Gastroesophageal sphincter (tissue), 4 donors: ENCODE data around the gene CIRBP. TPM values are rescaled to one million over a fixed set of nuclear protein-coding genes. Genes with fewer than 3 reads are reported as not detected.

Experiments
- ATAC-seq: fragments of 150-250 bp; one replicate; pipeline ENCODE4 v1.9.1; 2016; ENCODE audit warnings: mild to moderate bottlenecking, moderate library complexity
- H3K27ac ChIP-seq, 4 donors: fragments of 200-600 bp; sonication (generic) in 3 of 4; 1 replicate in 3 of 4; 2 replicates in 1 of 4; pipeline ENCODE4 v1.5.1; 2016 to 2019
- H3K27me3 ChIP-seq: fragments of 200-600 bp; sonication (generic); one replicate; pipeline ENCODE4 v1.5.1; 2019
- H3K36me3 ChIP-seq, 2 donors: fragments of 200-600 bp; sonication (generic); one replicate each; pipeline ENCODE4 v1.5.1; 2019; ENCODE audit warnings: control low read depth in 1 of 2
- H3K4me1 ChIP-seq, 3 donors: fragments of 200-600 bp; sonication (generic); 1 replicate in 2 of 3; 2 replicates in 1 of 3; pipeline ENCODE4 v1.5.1; 2016 to 2019; ENCODE audit warnings: control low read depth in 2 of 3
- H3K4me3 ChIP-seq, 2 donors: fragments of 200-600 bp; sonication (generic); one replicate each; pipeline ENCODE4 v1.5.1; 2019; ENCODE audit warnings: mild to moderate bottlenecking in 1 of 2, moderate library complexity in 1 of 2
- H3K9me3 ChIP-seq, 3 donors: fragments of 200-600 bp; sonication (generic); one replicate each; pipeline ENCODE4 v1.5.1; 2017 to 2019; ENCODE audit warnings: control low read depth in 2 of 3
- EP300 ChIP-seq: sonication (generic); formaldehyde crosslinking; IDR thresholded peaks from one replicate; pipeline ENCODE4 v1.6.1; 2017; ENCODE audit warnings: antibody characterized with exemption, mild to moderate bottlenecking
- POLR2A ChIP-seq, 2 donors: fragments of 450-650 bp; IDR thresholded peaks; one replicate each; pipeline ENCODE4 v1.6.1; 2017; ENCODE audit warnings: antibody characterized with exemption in 2 of 2, mild to moderate bottlenecking in 2 of 2, moderate library complexity in 1 of 2
- POLR2AphosphoS5 ChIP-seq: sonication (generic); formaldehyde crosslinking; IDR thresholded peaks from one replicate; pipeline ENCODE4 v1.6.1; 2017; ENCODE audit warnings: antibody characterized with exemption
- WGBS, 2 donors: methylation state at CpG; one replicate each; pipeline ENCODE4 v1.1.5; 2018; ENCODE audit warnings: low coverage in 1 of 2; 5-methylcytosine and 5-hydroxymethylcytosine counted together
- total RNA-seq, 4 donors: library from RNA; depleted of rRNA; stranded (reverse); fragments of >200 nt; gene quantifications; one replicate each; pipeline ENCODE4 v1.1.0, GENCODE V29; 2016
- TF ChIP-seq, protein P1 (sequence below), 4 experiments: fragments of 200-600 bp in 2 of 4; fragments of 450-650 bp in 2 of 4; sonication (generic) in 1 of 4; IDR thresholded peaks; one replicate each; pipeline ENCODE4 v1.5.1; 2017 to 2019; ENCODE audit warnings: antibody characterized with exemption in 4 of 4, mild to moderate bottlenecking in 2 of 4, moderate library complexity in 2 of 4

The CIRBP gene
- 100 to 1,000 TPM; 350 to 708 (median 559) TPM for total RNA-seq

DNA sequence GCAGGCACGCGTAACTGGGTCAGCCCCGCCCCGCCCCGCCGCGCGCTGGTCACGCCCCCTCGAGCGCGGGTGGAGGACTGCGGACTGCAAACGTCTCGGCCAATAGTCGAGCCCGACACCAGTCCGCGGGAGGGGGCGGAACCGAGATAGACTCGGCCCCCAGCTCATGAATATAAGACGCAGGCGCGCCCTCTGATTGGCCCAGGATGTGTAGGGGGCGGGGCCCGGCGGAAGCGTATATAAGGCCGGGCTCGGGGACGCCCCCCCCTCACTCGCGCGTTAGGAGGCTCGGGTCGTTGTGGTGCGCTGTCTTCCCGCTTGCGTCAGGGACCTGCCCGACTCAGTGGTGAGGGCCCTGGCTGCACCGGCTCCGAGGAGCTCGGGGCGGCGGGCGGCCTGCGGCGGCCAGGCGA lies at the start of gene CIRBP:
Gene CIRBP (plus strand): TSS at position 268 of the 413 bp plus-strand sequence. CDS start 1,602 bp downstream, outside the sequence.
- no peaks in the 10 kb centered on the region for H3K9me3 ChIP-seq
- H3K4me1 ChIP-seq: peaks cover 0 to 89% (median 75%) of the 10 kb centered on the region in 3 donors
- no CpG with 5 or more reads among the region's 50 CpGs for WGBS, 2 donors
- no peaks in the 10 kb centered on the region for H3K27me3 ChIP-seq
- peaks cover 0 to 33% of the 10 kb centered on the region in 2 donors for H3K36me3 ChIP-seq
- peak within 1 kb of the TSS; percentile 77 to 100 (median 99) for H3K27ac ChIP-seq
- peak within 1 kb of the TSS; percentile 55 to 96 for H3K4me3 ChIP-seq
- TF ChIP-seq POLR2AphosphoS5: peak; percentile 100
- TF ChIP-seq, protein P1, sequence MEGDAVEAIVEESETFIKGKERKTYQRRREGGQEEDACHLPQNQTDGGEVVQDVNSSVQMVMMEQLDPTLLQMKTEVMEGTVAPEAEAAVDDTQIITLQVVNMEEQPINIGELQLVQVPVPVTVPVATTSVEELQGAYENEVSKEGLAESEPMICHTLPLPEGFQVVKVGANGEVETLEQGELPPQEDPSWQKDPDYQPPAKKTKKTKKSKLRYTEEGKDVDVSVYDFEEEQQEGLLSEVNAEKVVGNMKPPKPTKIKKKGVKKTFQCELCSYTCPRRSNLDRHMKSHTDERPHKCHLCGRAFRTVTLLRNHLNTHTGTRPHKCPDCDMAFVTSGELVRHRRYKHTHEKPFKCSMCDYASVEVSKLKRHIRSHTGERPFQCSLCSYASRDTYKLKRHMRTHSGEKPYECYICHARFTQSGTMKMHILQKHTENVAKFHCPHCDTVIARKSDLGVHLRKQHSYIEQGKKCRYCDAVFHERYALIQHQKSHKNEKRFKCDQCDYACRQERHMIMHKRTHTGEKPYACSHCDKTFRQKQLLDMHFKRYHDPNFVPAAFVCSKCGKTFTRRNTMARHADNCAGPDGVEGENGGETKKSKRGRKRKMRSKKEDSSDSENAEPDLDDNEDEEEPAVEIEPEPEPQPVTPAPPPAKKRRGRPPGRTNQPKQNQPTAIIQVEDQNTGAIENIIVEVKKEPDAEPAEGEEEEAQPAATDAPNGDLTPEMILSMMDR (IDR thresholded peaks at IDR 0.05): peak in 2 of 4 experiments; percentile 14 to 22
- TF ChIP-seq EP300: no peak
- peak; percentile 100 for TF ChIP-seq POLR2A (IDR thresholded peaks at IDR 0.05)
- ATAC-seq: peak; percentile 88

DNA sequence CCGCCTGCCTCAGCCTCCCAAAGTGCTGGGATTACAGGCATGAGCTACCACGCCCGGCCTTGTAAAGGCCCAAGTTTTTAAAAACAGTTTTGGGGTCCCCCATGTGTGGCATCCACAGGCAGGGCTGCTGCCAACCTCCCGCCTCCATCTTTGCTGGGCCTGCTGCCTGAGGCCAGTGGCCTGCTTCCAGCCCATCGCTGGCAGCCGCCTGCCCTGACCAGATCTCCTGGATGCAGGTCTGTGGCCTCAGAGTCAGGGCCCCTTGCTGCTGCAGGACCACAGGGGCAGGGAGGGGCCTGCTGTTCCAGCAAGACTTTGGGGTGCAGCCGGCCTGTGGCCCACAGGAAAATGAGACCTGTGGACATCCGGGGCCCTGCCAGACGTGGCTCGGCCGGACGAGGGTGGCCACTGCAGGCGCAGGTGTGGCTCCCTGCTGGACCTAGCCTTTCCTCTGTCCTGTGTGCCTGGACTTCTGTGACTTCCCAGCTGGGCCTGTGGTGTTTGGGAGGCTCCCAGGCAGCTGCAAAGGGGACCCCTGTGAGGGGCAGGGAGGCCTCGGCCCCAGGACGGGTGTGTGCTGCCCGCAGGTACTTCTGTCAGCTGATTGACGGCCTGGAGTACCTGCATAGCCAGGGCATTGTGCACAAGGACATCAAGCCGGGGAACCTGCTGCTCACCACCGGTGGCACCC lies 49.2 kb upstream of the CIRBP start:
- Histone ChIP-seq H3K4me1 (peaks cover 0 to 88% (median 41%) of the 10 kb centered on the region in 3 donors), H3K4me3 (no peak overlapping the region), H3K9me3 (no peaks in the 10 kb centered on the region), H3K36me3 (peaks cover 0 to 53% of the 10 kb centered on the region in 2 donors), H3K27ac (peak overlapping the region in 2 of 4 donors; percentile 58 to 87), H3K27me3 (no peaks in the 10 kb centered on the region)
- ATAC-seq: no peak
- WGBS, 2 donors: 79 to 100% methylated on average over 3 of the region's 19 CpGs
- TF ChIP-seq, protein P1 (IDR thresholded peaks at IDR 0.05): no peak
- TF ChIP-seq POLR2A (IDR thresholded peaks at IDR 0.05) (no peak), EP300 (no peak), POLR2AphosphoS5 (no peak)

DNA sequence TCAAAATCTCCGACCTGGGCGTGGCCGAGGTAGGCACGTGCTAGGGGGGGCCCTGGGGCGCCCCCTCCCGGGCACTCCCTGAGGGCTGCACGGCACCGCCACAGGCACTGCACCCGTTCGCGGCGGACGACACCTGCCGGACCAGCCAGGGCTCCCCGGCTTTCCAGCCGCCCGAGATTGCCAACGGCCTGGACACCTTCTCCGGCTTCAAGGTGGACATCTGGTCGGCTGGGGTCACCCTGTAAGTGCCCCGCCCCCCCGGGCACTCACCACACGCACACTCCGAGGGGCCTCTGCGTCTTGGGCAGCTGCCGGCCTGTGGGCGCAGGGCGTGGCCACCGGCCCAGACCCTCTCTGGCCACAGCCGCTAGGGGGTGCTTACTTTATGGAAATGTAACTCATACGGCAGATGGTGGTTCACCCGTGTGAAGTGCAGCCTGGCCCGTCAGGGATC lies 48.6 kb upstream of the CIRBP start:
- no peak overlapping the region for H3K4me3 ChIP-seq
- peaks cover 0 to 59% of the 10 kb centered on the region in 2 donors for H3K36me3 ChIP-seq
- no CpG with 5 or more reads among the region's 33 CpGs for WGBS, 2 donors
- H3K4me1 ChIP-seq: peaks cover 0 to 83% (median 35%) of the 10 kb centered on the region in 3 donors
- no peaks in the 10 kb centered on the region for H3K9me3 ChIP-seq
- no peaks in the 10 kb centered on the region for H3K27me3 ChIP-seq
- no peak for ATAC-seq
- TF ChIP-seq POLR2AphosphoS5: no peak
- TF ChIP-seq, protein P1 (IDR thresholded peaks at IDR 0.05): no peak
- no peak for TF ChIP-seq EP300
- TF ChIP-seq POLR2A (IDR thresholded peaks at IDR 0.05): no peak
- H3K27ac ChIP-seq: peak overlapping the region in 1 of 4 donors; percentile 58

DNA sequence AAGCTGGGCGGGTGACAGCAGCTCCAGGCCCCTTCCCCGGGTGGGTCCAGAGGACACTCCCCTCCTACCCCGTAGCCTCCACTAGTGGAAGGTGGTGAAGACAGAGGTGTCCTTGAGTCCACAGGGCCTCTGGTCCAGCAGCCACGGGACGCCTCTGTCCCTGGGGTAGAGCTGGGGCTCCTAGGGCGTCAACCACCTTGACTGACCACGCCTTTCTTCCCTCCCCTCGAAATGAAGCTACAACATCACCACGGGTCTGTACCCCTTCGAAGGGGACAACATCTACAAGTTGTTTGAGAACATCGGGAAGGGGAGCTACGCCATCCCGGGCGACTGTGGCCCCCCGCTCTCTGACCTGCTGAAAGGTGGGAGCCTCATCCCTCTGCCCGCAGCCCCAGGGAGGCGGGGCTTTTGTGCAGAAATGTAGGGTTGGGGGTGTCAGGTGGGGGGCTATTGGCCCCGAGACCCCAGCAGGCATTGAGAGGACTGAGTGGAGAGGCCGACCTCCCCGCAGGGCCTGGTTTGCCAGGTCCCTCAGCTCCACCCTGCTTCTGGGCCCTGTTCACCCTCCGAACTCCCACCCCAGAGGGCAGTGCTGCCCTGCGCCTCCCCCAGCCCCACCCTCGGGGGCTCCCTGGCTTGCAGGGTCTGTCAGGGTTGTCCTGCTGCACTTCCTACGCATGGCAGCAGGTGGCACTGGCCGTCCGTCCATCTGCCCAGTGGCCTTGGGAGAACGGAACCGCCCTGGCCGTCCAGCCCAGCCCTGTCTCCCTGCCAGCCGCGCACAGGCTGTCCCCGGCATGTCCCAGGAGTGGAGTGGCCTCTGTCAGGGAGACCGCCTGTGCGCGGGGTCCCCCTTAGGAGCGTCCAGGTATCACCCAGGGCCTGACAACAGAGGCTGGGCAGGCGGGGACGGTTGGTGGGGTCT lies 47.9 kb upstream of the CIRBP start:
- 62% methylated on average over 3 of the region's 38 CpGs; no CpG with 5 or more reads in 1 of the 2 donors for WGBS, 2 donors
- H3K36me3 ChIP-seq: peaks cover 0 to 66% of the 10 kb centered on the region in 2 donors
- H3K27ac ChIP-seq: peak overlapping the region in 2 of 4 donors; percentile 31 to 58
- H3K27me3 ChIP-seq: no peaks in the 10 kb centered on the region
- no peaks in the 10 kb centered on the region for H3K9me3 ChIP-seq
- ATAC-seq: peak; percentile 68
- H3K4me1 ChIP-seq: peaks cover 0 to 75% (median 29%) of the 10 kb centered on the region in 3 donors
- TF ChIP-seq, protein P1 (IDR thresholded peaks at IDR 0.05): peak in 3 of 4 experiments; percentile 58 to 76 (median 68)
- no peak for TF ChIP-seq EP300
- H3K4me3 ChIP-seq: no peak overlapping the region
